Esophagus muscularis mucosa (tissue), 4 donors: ENCODE data around the gene OLFM2. TPM values are rescaled to one million over a fixed set of nuclear protein-coding genes. Genes with fewer than 3 reads are reported as not detected.

Experiments
- DNase-seq: peaks from one replicate; pipeline ENCODE4 v3.0.0-alpha.2; 2017; ENCODE audit errors: extremely low spot score
- H3K27ac ChIP-seq, 4 donors: fragments of 200-600 bp; sonication (generic); replicated peaks in 1 of 4; 1 replicate in 3 of 4; 2 replicates in 1 of 4; pipeline ENCODE4 v1.5.1; 2016 to 2019; ENCODE audit warnings: mild to moderate bottlenecking in 1 of 4
- H3K27me3 ChIP-seq, 4 donors: fragments of 200-600 bp; sonication (generic); one replicate each; pipeline versions ENCODE4 v1.5.1 to v1.6.0; 2016 to 2019
- H3K36me3 ChIP-seq, 4 donors: fragments of 200-600 bp; sonication (generic); one replicate each; pipeline ENCODE4 v1.5.1; 2016 to 2019
- H3K4me1 ChIP-seq, 4 donors: fragments of 200-600 bp; sonication (generic); one replicate each; pipeline ENCODE4 v1.5.1; 2016 to 2019
- H3K4me3 ChIP-seq, 4 donors: fragments of 200-600 bp; sonication (generic); 1 replicate in 2 of 4; 2 replicates in 2 of 4; pipeline ENCODE4 v1.5.1; 2016 to 2019; ENCODE audit warnings: mild to moderate bottlenecking in 4 of 4, moderate library complexity in 1 of 4
- H3K9me3 ChIP-seq, 4 donors: fragments of 200-600 bp; sonication (generic); 1 replicate in 3 of 4; 2 replicates in 1 of 4; pipeline ENCODE4 v1.5.1; 2016 to 2019
- EP300 ChIP-seq: sonication (generic); formaldehyde crosslinking; IDR thresholded peaks from one replicate; pipeline ENCODE4 v1.6.1; 2017; ENCODE audit warnings: antibody characterized with exemption
- POLR2A ChIP-seq: fragments of 450-650 bp; IDR thresholded peaks from one replicate; pipeline ENCODE4 v1.6.1; 2017; ENCODE audit warnings: antibody characterized with exemption, moderate library complexity, mild to moderate bottlenecking, low read depth
- POLR2AphosphoS5 ChIP-seq, 2 donors: sonication (generic); formaldehyde crosslinking; IDR thresholded peaks; one replicate each; pipeline ENCODE4 v1.6.1; 2017; ENCODE audit warnings: antibody characterized with exemption in 2 of 2
- WGBS: methylation state at CpG from one replicate; pipeline ENCODE4 v1.1.5; 2018; 5-methylcytosine and 5-hydroxymethylcytosine counted together
- intact Hi-C: fragments of 100-400 bp; cut with DNase I; formaldehyde crosslinking; loops from one replicate; pipeline ENCODE4 v1.15.1; 2023
- total RNA-seq, 4 donors: library from RNA; depleted of rRNA; stranded (reverse); fragments of >200 nt; gene quantifications; one replicate each; pipeline versions ENCODE4 v1.1.0 to v1.2.1, GENCODE V29; 2016
- TF ChIP-seq, protein P1 (sequence below), 3 experiments: fragments of 200-600 bp in 2 of 3; fragments of 450-650 bp in 1 of 3; sonication (generic) in 2 of 3; IDR thresholded peaks; one replicate each; pipeline ENCODE4 v1.5.1; 2017 to 2019; ENCODE audit warnings: antibody characterized with exemption in 3 of 3, mild to moderate bottlenecking in 2 of 3, moderate library complexity in 1 of 3

The OLFM2 gene
- total RNA-seq, 4 donors from 2014 or later = 3.6 to 17.1 (median 11.6) TPM

DNA sequence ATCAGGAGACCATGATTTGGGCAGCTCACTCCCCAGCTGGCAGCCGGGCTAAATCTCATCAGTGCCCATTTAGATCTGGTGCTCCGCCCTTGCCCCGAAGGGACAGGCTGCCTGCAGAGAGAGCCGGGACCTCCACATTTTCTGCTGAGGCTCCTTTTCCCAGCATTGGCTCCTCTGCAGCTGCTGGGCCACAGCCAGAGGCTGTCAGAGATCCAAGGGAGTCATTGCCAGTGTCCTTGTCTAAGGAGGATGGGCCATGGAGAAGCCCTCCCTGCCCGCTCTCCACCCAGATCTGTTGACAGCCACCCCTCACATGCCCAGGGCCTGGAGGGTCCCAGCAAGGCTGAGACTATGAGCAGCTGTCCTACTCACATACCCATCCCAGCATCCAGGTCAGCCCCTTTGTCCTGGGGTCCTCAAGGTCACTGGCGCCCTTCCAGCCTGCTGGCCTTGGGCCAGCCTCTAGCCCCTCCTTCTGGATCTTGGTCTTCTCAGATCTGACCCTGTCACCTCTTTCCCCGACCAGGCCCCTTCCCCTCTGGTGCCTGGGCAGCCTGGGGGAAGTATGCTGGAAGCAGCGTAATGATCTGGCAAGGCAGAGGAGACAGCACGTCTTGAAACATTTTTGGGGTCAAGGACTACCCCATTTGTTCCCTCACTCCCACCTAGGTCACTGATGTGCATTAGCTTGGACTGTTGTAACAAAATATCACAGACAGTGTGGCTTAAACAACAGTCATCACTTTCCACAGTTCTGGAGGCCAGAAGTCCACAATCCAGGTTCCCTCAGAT lies 93.3 kb downstream of the OLFM2 start:
- intact Hi-C loops = no loop called here
- no peak for DNase-seq
- H3K27me3 ChIP-seq = no peaks in the 10 kb centered on the region
- H3K9me3 ChIP-seq = peaks cover 0 to 8% (median 0%) of the 10 kb centered on the region in 4 donors
- TF ChIP-seq POLR2A = no peak
- peaks cover 50 to 96% (median 95%) of the 10 kb centered on the region in 4 donors for H3K36me3 ChIP-seq
- no peak overlapping the region for H3K4me3 ChIP-seq
- no peak overlapping the region for H3K27ac ChIP-seq
- 86% methylated on average over 7 of the region's 9 CpGs for WGBS
- H3K4me1 ChIP-seq = peaks cover 4 to 37% (median 20%) of the 10 kb centered on the region in 4 donors

DNA sequence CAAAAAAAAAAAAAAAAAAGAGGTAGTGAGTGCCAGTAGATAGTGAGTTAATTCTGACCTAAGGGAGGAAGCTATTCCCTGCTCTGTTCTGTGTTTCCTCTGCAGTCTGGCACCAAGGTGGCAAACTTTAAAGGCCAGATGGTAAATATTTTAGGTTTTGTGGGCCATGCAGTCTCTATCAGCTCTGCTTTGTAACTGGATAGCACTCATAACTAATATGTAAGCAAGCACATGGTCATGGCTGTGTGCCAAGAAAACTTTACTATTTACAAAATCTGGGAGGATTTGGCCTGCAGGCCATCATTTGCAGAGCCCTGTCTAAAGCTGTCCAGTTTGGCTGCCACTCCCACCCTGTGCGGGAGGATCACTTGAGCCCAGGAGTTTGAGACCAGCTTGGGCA lies 96.9 kb downstream of the OLFM2 start:
- intact Hi-C loops = no loop called here
- Histone ChIP-seq H3K4me1 (peaks cover 15 to 42% (median 31%) of the 10 kb centered on the region in 4 donors), H3K4me3 (no peak overlapping the region), H3K9me3 (peaks cover 0 to 8% (median 0%) of the 10 kb centered on the region in 4 donors), H3K27ac (no peak overlapping the region), H3K36me3 (peaks cover 45 to 65% (median 63%) of the 10 kb centered on the region in 4 donors), H3K27me3 (no peaks in the 10 kb centered on the region)
- TF ChIP-seq POLR2AphosphoS5 (IDR thresholded peaks at IDR 0.05) (no peak), POLR2A (no peak), EP300 (no peak)
- TF ChIP-seq, protein P1, sequence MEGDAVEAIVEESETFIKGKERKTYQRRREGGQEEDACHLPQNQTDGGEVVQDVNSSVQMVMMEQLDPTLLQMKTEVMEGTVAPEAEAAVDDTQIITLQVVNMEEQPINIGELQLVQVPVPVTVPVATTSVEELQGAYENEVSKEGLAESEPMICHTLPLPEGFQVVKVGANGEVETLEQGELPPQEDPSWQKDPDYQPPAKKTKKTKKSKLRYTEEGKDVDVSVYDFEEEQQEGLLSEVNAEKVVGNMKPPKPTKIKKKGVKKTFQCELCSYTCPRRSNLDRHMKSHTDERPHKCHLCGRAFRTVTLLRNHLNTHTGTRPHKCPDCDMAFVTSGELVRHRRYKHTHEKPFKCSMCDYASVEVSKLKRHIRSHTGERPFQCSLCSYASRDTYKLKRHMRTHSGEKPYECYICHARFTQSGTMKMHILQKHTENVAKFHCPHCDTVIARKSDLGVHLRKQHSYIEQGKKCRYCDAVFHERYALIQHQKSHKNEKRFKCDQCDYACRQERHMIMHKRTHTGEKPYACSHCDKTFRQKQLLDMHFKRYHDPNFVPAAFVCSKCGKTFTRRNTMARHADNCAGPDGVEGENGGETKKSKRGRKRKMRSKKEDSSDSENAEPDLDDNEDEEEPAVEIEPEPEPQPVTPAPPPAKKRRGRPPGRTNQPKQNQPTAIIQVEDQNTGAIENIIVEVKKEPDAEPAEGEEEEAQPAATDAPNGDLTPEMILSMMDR (IDR thresholded peaks at IDR 0.05) = no peak
- no peak for DNase-seq
- WGBS = 71% methylated on average over 1 of the region's 1 CpG

DNA sequence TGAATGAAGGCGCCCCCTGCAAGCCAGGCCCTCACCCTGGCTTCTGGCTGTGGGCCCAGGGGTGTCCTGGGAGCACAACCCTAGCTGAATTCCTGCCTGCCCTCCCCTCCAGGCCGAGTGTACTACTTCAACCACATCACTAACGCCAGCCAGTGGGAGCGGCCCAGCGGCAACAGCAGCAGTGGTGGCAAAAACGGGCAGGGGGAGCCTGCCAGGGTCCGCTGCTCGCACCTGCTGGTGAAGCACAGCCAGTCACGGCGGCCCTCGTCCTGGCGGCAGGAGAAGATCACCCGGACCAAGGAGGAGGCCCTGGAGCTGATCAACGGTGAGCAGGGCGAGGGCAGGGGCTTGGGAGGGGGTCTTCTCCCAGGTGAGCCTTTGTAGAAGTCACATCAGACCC lies 98.0 kb downstream of the OLFM2 start:
- Histone ChIP-seq H3K9me3 (peaks cover 0 to under 1% (median 0%) of the 10 kb centered on the region in 4 donors), H3K36me3 (peaks cover 34 to 54% (median 52%) of the 10 kb centered on the region in 4 donors), H3K4me3 (no peak overlapping the region), H3K27me3 (no peaks in the 10 kb centered on the region), H3K4me1 (peaks cover 15 to 44% (median 31%) of the 10 kb centered on the region in 4 donors), H3K27ac (no peak overlapping the region)
- WGBS = 96% methylated on average over 9 of the region's 15 CpGs
- no peak for DNase-seq
- intact Hi-C loops = no loop called here
- TF ChIP-seq, protein P1 (IDR thresholded peaks at IDR 0.05) = no peak
- TF ChIP-seq POLR2A (no peak), POLR2AphosphoS5 (IDR thresholded peaks at IDR 0.05) (no peak), EP300 (no peak)

DNA sequence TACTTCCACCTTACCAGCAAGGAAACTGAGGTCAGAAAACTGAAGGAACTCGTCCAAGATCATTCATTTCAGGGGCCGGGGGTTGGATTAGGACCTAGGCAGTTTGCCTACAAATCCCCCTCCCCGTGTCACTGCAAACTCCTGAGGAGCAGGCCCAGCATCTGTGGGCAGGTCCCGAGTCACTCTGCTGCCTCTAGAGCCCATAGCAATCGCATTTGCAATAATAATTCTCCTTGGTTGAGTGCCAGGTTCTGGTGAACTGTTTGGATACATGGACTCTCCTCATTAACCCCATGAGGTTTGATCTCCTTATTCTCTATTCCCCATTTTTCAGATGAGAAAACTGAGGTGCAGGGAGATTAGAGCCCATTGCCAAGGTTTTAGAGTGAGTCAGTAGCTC lies 100.3 kb downstream of the OLFM2 start:
- Histone ChIP-seq H3K27ac (no peak overlapping the region), H3K9me3 (no peaks in the 10 kb centered on the region), H3K36me3 (peaks cover 16 to 36% (median 29%) of the 10 kb centered on the region in 4 donors), H3K27me3 (no peaks in the 10 kb centered on the region), H3K4me1 (peaks cover 12 to 39% (median 25%) of the 10 kb centered on the region in 4 donors), H3K4me3 (peak overlapping the region; percentile 88 to 99 (median 96))
- DNase-seq = no peak
- TF ChIP-seq POLR2A (no peak), EP300 (no peak), POLR2AphosphoS5 (IDR thresholded peaks at IDR 0.05) (no peak)
- TF ChIP-seq, protein P1 (IDR thresholded peaks at IDR 0.05) = no peak
- intact Hi-C loops = no loop called here
- WGBS = 0% methylated on average over 2 of the region's 5 CpGs

DNA sequence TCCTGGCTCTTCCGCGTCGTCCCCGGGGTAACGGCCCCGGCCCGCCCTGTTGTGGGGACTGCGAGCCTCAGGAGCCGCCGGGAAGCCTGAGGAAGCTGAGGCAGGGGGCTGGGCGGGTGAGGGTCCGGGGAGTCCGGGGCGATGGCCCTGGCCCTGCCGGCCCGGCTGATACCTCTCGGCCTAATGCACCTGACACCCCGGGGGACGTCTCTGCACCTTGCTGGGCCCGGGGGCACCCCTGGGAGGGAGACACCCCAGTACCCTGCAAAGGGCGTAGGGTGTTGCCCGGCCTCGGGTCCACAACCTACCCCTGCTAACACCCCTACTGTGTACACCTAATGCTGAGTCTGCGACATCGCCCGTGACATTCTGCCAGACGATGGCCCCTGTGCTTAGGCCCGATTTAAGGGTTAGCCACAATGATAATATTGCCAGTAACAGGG lies 100.8 kb downstream of the OLFM2 start:
- H3K27me3 ChIP-seq = no peaks in the 10 kb centered on the region
- 0% methylated on average over 2 of the region's 28 CpGs for WGBS
- peaks cover 12 to 39% (median 25%) of the 10 kb centered on the region in 4 donors for H3K4me1 ChIP-seq
- peaks cover 11 to 36% (median 25%) of the 10 kb centered on the region in 4 donors for H3K36me3 ChIP-seq
- TF ChIP-seq EP300 (no peak), POLR2AphosphoS5 (IDR thresholded peaks at IDR 0.05) (no peak), POLR2A (no peak)
- TF ChIP-seq, protein P1 (IDR thresholded peaks at IDR 0.05) = no peak
- DNase-seq = no peak
- H3K4me3 ChIP-seq = peak overlapping the region; percentile 88 to 99 (median 96)
- H3K9me3 ChIP-seq = no peaks in the 10 kb centered on the region
- H3K27ac ChIP-seq = peak overlapping the region; percentile 80 to 84 (median 80)
- intact Hi-C loops = no loop called here
